Stimulated activated CD8-positive, alpha-beta memory T cell treated with anti-CD3 and anti-CD28 coated beads, Interleukin-4, amount 100 ng/mL, for 48 hours (primary cell): ENCODE results near the gene PAX9.
"Not testable (repeated sequence)": the region's sequence is repeated elsewhere in the genome, so short reads cannot be mapped to it uniquely, and the experiment has no call there.

Experiments used
- DNase-seq: peaks from one replicate; pipeline ENCODE4 v3.0.0-alpha.2; 2020

Gene PAX9

GRCh38 chr14:36676236-36676635 is 14.6 kb downstream of the PAX9 start:
- DNase-seq, result no peak

- no peak for DNase-seq
These were observed 20.7 kb downstream of the PAX9 start for GRCh38 chr14:36682338-36682737.

GRCh38 chr14:36683083-36683724 is 21.5 kb downstream of the PAX9 start:
- no peak for DNase-seq

- no peak for DNase-seq
These were observed 23.3 kb downstream of the PAX9 start for GRCh38 chr14:36684946-36685345.

- DNase-seq, result no peak
These were observed 28.8 kb downstream of the PAX9 start for GRCh38 chr14:36690311-36691040.

GRCh38 chr14:36699420-36699819 is 37.8 kb downstream of the PAX9 start:
- not testable (repeated sequence) for DNase-seq

- no peak for DNase-seq
These were observed 39.0 kb downstream of the PAX9 start for GRCh38 chr14:36700651-36701050.

GRCh38 chr14:36701132-36701531 is 39.5 kb downstream of the PAX9 start:
- DNase-seq, result no peak

- DNase-seq, result no peak
These were observed 40.8 kb downstream of the PAX9 start for GRCh38 chr14:36702474-36702873.

GRCh38 chr14:36707570-36707969 is 45.9 kb downstream of the PAX9 start:
- DNase-seq, result no peak

- no peak for DNase-seq
These were observed 52.5 kb downstream of the PAX9 start for GRCh38 chr14:36713960-36714703.

- no peak for DNase-seq
These were observed 55.0 kb downstream of the PAX9 start for GRCh38 chr14:36716614-36717184.

GRCh38 chr14:36717363-36717762 is 55.7 kb downstream of the PAX9 start:
- no peak for DNase-seq

- no peak for DNase-seq
These were observed 56.6 kb downstream of the PAX9 start for GRCh38 chr14:36718216-36718615.

GRCh38 chr14:36719823-36720222 is 58.2 kb downstream of the PAX9 start:
- DNase-seq, result no peak

- DNase-seq, result no peak
These were observed 59.0 kb downstream of the PAX9 start for GRCh38 chr14:36720657-36721056.

GRCh38 chr14:36721877-36722276 is 60.2 kb downstream of the PAX9 start:
- no peak for DNase-seq

GRCh38 chr14:36723530-36723929 is 61.9 kb downstream of the PAX9 start:
- DNase-seq, result no peak

GRCh38 chr14:36724162-36724561 is 62.5 kb downstream of the PAX9 start:
- DNase-seq, result no peak

- DNase-seq, result no peak
These were observed 64.5 kb downstream of the PAX9 start for GRCh38 chr14:36726128-36726527.
